Liver (tissue), 3 donors: ENCODE data around the gene DCAF4.

ENCODE experiments used
- GABPA ChIP-seq, 2 donors: IDR thresholded peaks in 1 of 2; conservative IDR thresholded peaks in 1 of 2; 2 replicates each; pipeline ENCODE4 v1.6.1; 2016; ENCODE audit warnings: antibody characterized with exemption in 2 of 2, mild to moderate bottlenecking in 1 of 2, moderate library complexity in 1 of 2
- HNF4A ChIP-seq, 2 donors: conservative IDR thresholded peaks; 2 replicates each; pipeline ENCODE4 v1.6.1; 2016; ENCODE audit warnings: antibody characterized with exemption in 2 of 2, mild to moderate bottlenecking in 2 of 2
- HNF4G ChIP-seq: IDR thresholded peaks from 2 replicates; pipeline ENCODE4 v1.6.1; 2016; ENCODE audit warnings: antibody characterized with exemption
- JUND ChIP-seq, 2 donors: IDR thresholded peaks; 2 replicates each; pipeline ENCODE4 v1.6.1; 2016; ENCODE audit warnings: antibody characterized with exemption in 2 of 2
- MAX ChIP-seq: IDR thresholded peaks from 2 replicates; pipeline ENCODE4 v1.6.1; 2016; ENCODE audit warnings: antibody characterized with exemption
- RAD21 ChIP-seq, 2 donors: IDR thresholded peaks; 2 replicates each; pipeline ENCODE4 v1.6.1; 2016; ENCODE audit warnings: antibody characterized with exemption in 2 of 2, mild to moderate bottlenecking in 2 of 2
- RXRA ChIP-seq, 2 donors: IDR thresholded peaks; 2 replicates each; pipeline ENCODE4 v1.6.1; 2017 to 2018; ENCODE audit warnings: antibody characterized with exemption in 2 of 2, mild to moderate bottlenecking in 1 of 2
- SP1 ChIP-seq: IDR thresholded peaks from 2 replicates; pipeline ENCODE4 v1.6.1; 2018; ENCODE audit warnings: antibody characterized with exemption, mild to moderate bottlenecking
- TAF1 ChIP-seq: conservative IDR thresholded peaks from 2 replicates; pipeline ENCODE4 v1.6.1; 2016; ENCODE audit warnings: antibody characterized with exemption, mild to moderate bottlenecking
- YY1 ChIP-seq: IDR thresholded peaks from 2 replicates; pipeline ENCODE4 v1.6.1; 2016; ENCODE audit warnings: antibody characterized with exemption, mild to moderate bottlenecking
- TF ChIP-seq, protein P1 (sequence below): fragments of 150-350 bp; IDR thresholded peaks from 2 replicates; pipeline ENCODE4 v1.5.1; 2017; ENCODE audit warnings: improper control_type of control experiment, low read depth, low read length; ENCODE audit not compliant: missing input control
- TF ChIP-seq, protein P2 (sequence below): IDR thresholded peaks from 2 replicates; pipeline ENCODE4 v1.6.1; 2016; ENCODE audit warnings: antibody characterized with exemption, mild to moderate bottlenecking
- TF ChIP-seq, protein P3 (sequence below): IDR thresholded peaks from 2 replicates; pipeline ENCODE4 v1.6.1; 2016; ENCODE audit warnings: antibody characterized with exemption
- donor health status: healthy.
- donor health status: healthy.

DNA sequence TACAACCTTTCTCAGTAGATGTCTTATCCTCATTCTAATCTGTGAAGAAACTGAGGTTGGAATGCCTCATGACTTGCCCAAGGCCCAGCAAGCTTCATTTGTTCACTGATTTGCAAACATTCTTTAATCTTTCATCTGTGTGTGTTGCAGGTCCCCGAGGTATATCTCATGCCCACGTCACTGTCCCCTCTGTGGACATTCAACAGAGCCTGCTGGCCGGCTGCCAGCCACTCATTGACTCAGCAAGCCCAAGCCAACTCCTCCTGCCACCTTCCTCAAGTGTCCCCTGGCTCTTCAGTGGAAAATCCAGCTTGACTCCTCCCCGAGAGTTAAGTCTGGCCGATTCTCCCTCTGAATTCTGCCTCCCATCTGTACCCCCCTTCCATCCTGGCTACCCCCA, 1.9 kb upstream of the DCAF4 start:
- TF ChIP-seq, protein P1, sequence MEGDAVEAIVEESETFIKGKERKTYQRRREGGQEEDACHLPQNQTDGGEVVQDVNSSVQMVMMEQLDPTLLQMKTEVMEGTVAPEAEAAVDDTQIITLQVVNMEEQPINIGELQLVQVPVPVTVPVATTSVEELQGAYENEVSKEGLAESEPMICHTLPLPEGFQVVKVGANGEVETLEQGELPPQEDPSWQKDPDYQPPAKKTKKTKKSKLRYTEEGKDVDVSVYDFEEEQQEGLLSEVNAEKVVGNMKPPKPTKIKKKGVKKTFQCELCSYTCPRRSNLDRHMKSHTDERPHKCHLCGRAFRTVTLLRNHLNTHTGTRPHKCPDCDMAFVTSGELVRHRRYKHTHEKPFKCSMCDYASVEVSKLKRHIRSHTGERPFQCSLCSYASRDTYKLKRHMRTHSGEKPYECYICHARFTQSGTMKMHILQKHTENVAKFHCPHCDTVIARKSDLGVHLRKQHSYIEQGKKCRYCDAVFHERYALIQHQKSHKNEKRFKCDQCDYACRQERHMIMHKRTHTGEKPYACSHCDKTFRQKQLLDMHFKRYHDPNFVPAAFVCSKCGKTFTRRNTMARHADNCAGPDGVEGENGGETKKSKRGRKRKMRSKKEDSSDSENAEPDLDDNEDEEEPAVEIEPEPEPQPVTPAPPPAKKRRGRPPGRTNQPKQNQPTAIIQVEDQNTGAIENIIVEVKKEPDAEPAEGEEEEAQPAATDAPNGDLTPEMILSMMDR, result no peak
- TF ChIP-seq GABPA (IDR thresholded peaks at IDR 0.05 in 1 of 2, conservative IDR thresholded peaks at IDR 0.05 in 1 of 2) (no peak), JUND (IDR thresholded peaks at IDR 0.05) (no peak), MAX (no peak), HNF4A (conservative IDR thresholded peaks at IDR 0.05) (no peak), SP1 (no peak), RAD21 (IDR thresholded peaks at IDR 0.05) (no peak), YY1 (no peak), TAF1 (no peak), HNF4G (no peak), RXRA (IDR thresholded peaks at IDR 0.05) (no peak)
- TF ChIP-seq, protein P2, sequence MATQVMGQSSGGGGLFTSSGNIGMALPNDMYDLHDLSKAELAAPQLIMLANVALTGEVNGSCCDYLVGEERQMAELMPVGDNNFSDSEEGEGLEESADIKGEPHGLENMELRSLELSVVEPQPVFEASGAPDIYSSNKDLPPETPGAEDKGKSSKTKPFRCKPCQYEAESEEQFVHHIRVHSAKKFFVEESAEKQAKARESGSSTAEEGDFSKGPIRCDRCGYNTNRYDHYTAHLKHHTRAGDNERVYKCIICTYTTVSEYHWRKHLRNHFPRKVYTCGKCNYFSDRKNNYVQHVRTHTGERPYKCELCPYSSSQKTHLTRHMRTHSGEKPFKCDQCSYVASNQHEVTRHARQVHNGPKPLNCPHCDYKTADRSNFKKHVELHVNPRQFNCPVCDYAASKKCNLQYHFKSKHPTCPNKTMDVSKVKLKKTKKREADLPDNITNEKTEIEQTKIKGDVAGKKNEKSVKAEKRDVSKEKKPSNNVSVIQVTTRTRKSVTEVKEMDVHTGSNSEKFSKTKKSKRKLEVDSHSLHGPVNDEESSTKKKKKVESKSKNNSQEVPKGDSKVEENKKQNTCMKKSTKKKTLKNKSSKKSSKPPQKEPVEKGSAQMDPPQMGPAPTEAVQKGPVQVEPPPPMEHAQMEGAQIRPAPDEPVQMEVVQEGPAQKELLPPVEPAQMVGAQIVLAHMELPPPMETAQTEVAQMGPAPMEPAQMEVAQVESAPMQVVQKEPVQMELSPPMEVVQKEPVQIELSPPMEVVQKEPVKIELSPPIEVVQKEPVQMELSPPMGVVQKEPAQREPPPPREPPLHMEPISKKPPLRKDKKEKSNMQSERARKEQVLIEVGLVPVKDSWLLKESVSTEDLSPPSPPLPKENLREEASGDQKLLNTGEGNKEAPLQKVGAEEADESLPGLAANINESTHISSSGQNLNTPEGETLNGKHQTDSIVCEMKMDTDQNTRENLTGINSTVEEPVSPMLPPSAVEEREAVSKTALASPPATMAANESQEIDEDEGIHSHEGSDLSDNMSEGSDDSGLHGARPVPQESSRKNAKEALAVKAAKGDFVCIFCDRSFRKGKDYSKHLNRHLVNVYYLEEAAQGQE, result no peak
- TF ChIP-seq, protein P3, sequence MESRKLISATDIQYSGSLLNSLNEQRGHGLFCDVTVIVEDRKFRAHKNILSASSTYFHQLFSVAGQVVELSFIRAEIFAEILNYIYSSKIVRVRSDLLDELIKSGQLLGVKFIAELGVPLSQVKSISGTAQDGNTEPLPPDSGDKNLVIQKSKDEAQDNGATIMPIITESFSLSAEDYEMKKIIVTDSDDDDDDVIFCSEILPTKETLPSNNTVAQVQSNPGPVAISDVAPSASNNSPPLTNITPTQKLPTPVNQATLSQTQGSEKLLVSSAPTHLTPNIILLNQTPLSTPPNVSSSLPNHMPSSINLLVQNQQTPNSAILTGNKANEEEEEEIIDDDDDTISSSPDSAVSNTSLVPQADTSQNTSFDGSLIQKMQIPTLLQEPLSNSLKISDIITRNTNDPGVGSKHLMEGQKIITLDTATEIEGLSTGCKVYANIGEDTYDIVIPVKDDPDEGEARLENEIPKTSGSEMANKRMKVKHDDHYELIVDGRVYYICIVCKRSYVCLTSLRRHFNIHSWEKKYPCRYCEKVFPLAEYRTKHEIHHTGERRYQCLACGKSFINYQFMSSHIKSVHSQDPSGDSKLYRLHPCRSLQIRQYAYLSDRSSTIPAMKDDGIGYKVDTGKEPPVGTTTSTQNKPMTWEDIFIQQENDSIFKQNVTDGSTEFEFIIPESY, result no peak
